CD4-positive, CD25-positive, alpha-beta regulatory T cell (primary cell): ENCODE measurements around the gene ZNF469. TPM values are rescaled to one million over a fixed set of nuclear protein-coding genes. Genes with fewer than 3 reads are reported as not detected.

Experiments used
- ATAC-seq, 2 donors: fragments of 150-1000 bp; cut with Tn5 transposase; one replicate each; pipeline ENCODE4 v1.10.0; 2021; ENCODE audit warnings: low read depth in 2 of 2, moderate number of reproducible peaks in 2 of 2, moderate library complexity in 1 of 2
- DNase-seq, 3 donors: peaks; one replicate each; pipeline versions ENCODE4 v3.0.0 to v3.0.0-alpha.2; 2012 to 2022; ENCODE audit warnings: mixed read lengths in 1 of 3
- H3K27ac ChIP-seq: one replicate; pipeline ENCODE4 v1.7.0; 2013; ENCODE audit warnings: mild to moderate bottlenecking, low read length; ENCODE audit not compliant: insufficient read depth, poor library complexity, severe bottlenecking
- H3K27me3 ChIP-seq: one replicate; pipeline ENCODE4 v1.7.0; 2013; ENCODE audit warnings: low read length; ENCODE audit not compliant: control insufficient read depth, insufficient read depth
- H3K36me3 ChIP-seq: one replicate; pipeline ENCODE4 v1.7.0; 2013; ENCODE audit warnings: mild to moderate bottlenecking, low read length, moderate library complexity; ENCODE audit not compliant: control insufficient read depth, insufficient read depth
- H3K4me1 ChIP-seq: 2 replicates; pipeline ENCODE4 v1.7.0; 2013; ENCODE audit warnings: mild to moderate bottlenecking, low read length; ENCODE audit not compliant: insufficient read depth, control insufficient read depth, poor library complexity, severe bottlenecking
- H3K4me3 ChIP-seq: one replicate; pipeline ENCODE4 v1.7.0; 2013; ENCODE audit warnings: low read depth, mild to moderate bottlenecking, low read length, moderate library complexity
- H3K9me3 ChIP-seq, 2 experiments: 1 replicate in 1 of 2; 2 replicates in 1 of 2; pipeline ENCODE4 v1.7.0; 2013; ENCODE audit warnings: low read length in 2 of 2, mild to moderate bottlenecking in 1 of 2, moderate library complexity in 1 of 2; ENCODE audit not compliant: control insufficient read depth in 2 of 2
- H3K27ac Mint-ChIP-seq, 3 donors: one replicate each; pipeline ENCODE4 v1.8.0; 2020 to 2022; ENCODE audit warnings: mild to moderate bottlenecking in 3 of 3, mixed read lengths in 3 of 3, moderate library complexity in 2 of 3
- H3K27me3 Mint-ChIP-seq: one replicate; pipeline ENCODE4 v1.8.0; 2022; ENCODE audit warnings: mild to moderate bottlenecking, mixed read lengths
- H3K36me3 Mint-ChIP-seq: one replicate; pipeline ENCODE4 v1.8.0; 2020; ENCODE audit warnings: mixed read lengths
- H3K4me1 Mint-ChIP-seq, 4 donors: one replicate each; pipeline ENCODE4 v1.8.0; 2020 to 2022; ENCODE audit warnings: mixed read lengths in 4 of 4, mild to moderate bottlenecking in 1 of 4
- H3K4me3 Mint-ChIP-seq, 4 donors: one replicate each; pipeline ENCODE4 v1.8.0; 2020 to 2022; ENCODE audit warnings: mild to moderate bottlenecking in 4 of 4, mixed read lengths in 4 of 4, moderate library complexity in 3 of 4
- H3K9me3 Mint-ChIP-seq, 7 donors: one replicate each; pipeline ENCODE4 v1.8.0; 2020 to 2022; ENCODE audit warnings: mixed read lengths in 7 of 7, mild to moderate bottlenecking in 3 of 7, moderate library complexity in 2 of 7
- polyA plus RNA-seq, 4 donors: library from polyadenylated mRNA; unstranded; fragments of 300-500 nt; fragmentation: Illumina TruSeq; gene quantifications; one replicate each; pipeline ENCODE4 v1.2.3, GENCODE V29; 2021
- total RNA-seq: library from RNA; stranded (reverse); gene quantifications from one replicate; pipeline ENCODE4 v1.2.3, GENCODE V29; 2022

ZNF469 gene
- total and polyA plus RNA-seq, 5 donors from 2014 or later, result 0.01 to 0.32 (median 0.02) TPM; not detected in 2

- H3K9me3 ChIP-seq, result no peaks in the 10 kb centered on the region
- Mint-ChIP-seq H3K27me3 (no peaks in the 10 kb centered on the region), H3K27ac (no peak overlapping the region), H3K4me1 (peaks cover 0 to 2% (median 1%) of the 10 kb centered on the region in 4 donors), H3K9me3 (peaks cover 0 to 3% (median 0%) of the 10 kb centered on the region in 7 donors), H3K4me3 (no peak overlapping the region), H3K36me3 (no peaks in the 10 kb centered on the region)
- no peak overlapping the region for H3K27ac ChIP-seq
- ATAC-seq, result no peak
- no peaks in the 10 kb centered on the region for H3K36me3 ChIP-seq
- H3K27me3 ChIP-seq, result no peaks in the 10 kb centered on the region
- H3K4me1 ChIP-seq, result no peaks in the 10 kb centered on the region
- DNase-seq, result no peak
- H3K4me3 ChIP-seq, result no peak overlapping the region
Measured at GRCh38 chr16:88354229-88355092, 28.3 kb upstream of the ZNF469 start.

DNA sequence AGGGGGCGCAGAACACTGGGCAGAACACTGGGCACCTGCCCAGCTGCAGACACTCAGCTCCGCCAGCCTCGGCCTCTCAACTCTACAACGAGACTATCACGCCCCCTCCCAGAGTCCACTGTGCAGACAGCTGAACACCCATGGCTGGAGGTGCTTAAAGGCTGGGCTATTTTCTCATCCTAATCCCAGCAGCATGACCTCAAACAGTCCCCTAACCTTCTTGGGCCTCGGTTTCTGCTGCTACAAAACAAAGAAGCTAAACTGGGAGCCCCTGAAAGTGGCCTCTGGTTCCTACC, 27.7 kb upstream of the ZNF469 start:
- H3K9me3 ChIP-seq, result no peaks in the 10 kb centered on the region
- no peak overlapping the region for H3K27ac ChIP-seq
- H3K36me3 ChIP-seq, result no peaks in the 10 kb centered on the region
- H3K4me3 Mint-ChIP-seq, result no peak overlapping the region
- no peaks in the 10 kb centered on the region for H3K4me1 ChIP-seq
- H3K4me1 Mint-ChIP-seq, result no peaks in the 10 kb centered on the region
- DNase-seq, result no peak
- no peaks in the 10 kb centered on the region for H3K36me3 Mint-ChIP-seq
- H3K4me3 ChIP-seq, result no peak overlapping the region
- H3K27me3 ChIP-seq, result no peaks in the 10 kb centered on the region
- H3K27me3 Mint-ChIP-seq, result no peaks in the 10 kb centered on the region
- no peak for ATAC-seq
- no peak overlapping the region for H3K27ac Mint-ChIP-seq
- H3K9me3 Mint-ChIP-seq, result peaks cover 0 to 2% (median 0%) of the 10 kb centered on the region in 7 donors

DNA sequence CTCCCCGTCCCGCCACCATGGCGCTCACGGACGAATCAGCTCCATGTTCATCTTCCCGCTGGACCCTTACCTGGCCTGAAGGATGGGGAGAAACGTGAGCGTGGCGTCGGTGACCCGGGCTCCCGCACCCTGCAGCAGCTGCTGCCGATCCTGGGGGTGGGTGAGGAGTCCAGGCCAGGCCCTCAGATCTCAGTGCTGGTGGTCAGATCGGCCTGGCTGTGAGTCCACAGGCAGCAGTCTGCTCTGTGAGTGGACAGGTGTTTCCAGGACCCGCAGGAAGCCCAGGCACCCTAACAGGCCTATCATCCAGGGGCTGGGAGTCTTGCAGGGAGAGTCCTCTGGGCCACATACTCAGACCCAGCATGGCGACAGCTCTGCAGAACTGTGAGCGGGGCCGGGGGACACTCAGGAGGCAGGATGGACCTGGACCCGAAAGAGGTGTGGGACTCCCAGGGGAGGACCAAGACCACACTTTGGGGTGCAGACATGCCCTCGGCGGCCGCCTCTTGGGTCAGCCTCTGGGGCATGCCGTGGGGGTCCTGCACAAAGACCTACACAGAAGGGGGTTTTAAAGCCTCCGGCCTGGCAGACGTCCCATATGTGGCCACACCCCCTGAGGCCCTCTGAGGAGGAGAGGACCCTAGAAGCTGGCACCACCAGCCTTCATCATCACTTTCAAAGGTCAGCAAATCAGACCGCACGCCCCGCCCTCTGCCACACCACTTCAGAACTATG, 27.2 kb upstream of the ZNF469 start:
- Mint-ChIP-seq H3K27me3 (no peaks in the 10 kb centered on the region), H3K27ac (no peak overlapping the region), H3K4me1 (no peaks in the 10 kb centered on the region), H3K9me3 (peaks cover 0 to 2% (median 0%) of the 10 kb centered on the region in 7 donors), H3K36me3 (no peaks in the 10 kb centered on the region), H3K4me3 (no peak overlapping the region)
- no peaks in the 10 kb centered on the region for H3K9me3 ChIP-seq
- H3K4me3 ChIP-seq, result no peak overlapping the region
- no peaks in the 10 kb centered on the region for H3K36me3 ChIP-seq
- DNase-seq (no peak), ATAC-seq (no peak)
- H3K27ac ChIP-seq, result no peak overlapping the region
- H3K27me3 ChIP-seq, result no peaks in the 10 kb centered on the region
- no peaks in the 10 kb centered on the region for H3K4me1 ChIP-seq

DNA sequence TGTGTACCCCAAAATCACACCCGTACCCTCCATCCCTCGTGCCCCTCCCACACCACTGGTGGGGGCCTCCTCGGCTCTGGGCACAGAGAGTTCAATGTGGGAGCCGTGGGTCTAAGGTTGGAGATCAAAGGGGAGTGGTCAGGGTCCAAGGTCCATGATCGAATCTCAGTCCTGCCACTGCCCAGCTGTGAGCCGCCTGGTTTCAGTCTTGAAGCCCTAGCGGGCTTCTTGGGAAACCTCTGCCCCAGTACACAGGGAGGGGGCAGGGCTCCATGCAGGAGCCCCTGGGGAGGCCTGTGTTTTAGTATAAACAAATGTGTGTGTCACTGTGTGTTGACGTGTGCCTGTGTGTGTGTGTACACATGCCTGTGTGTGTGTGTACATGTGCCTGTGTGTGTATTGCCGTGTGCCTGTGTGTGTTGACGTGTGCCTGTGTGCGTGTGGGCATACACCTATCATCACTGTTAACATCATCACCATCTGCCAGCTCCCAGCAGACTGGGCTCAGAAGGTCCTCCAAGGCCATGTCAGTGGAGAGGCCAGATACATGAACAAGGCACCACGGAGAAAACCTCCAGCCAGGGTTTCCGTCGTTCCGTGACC, 26.5 kb upstream of the ZNF469 start:
- H3K9me3 ChIP-seq, result no peaks in the 10 kb centered on the region
- no peak for ATAC-seq
- H3K4me3 ChIP-seq, result no peak overlapping the region
- no peaks in the 10 kb centered on the region for H3K4me1 ChIP-seq
- Mint-ChIP-seq H3K4me1 (no peaks in the 10 kb centered on the region), H3K9me3 (peaks cover 0 to 2% (median 0%) of the 10 kb centered on the region in 7 donors), H3K4me3 (no peak overlapping the region), H3K27me3 (no peaks in the 10 kb centered on the region), H3K27ac (no peak overlapping the region), H3K36me3 (no peaks in the 10 kb centered on the region)
- H3K27me3 ChIP-seq, result no peaks in the 10 kb centered on the region
- DNase-seq, result no peak
- H3K36me3 ChIP-seq, result no peaks in the 10 kb centered on the region
- no peak overlapping the region for H3K27ac ChIP-seq

DNA sequence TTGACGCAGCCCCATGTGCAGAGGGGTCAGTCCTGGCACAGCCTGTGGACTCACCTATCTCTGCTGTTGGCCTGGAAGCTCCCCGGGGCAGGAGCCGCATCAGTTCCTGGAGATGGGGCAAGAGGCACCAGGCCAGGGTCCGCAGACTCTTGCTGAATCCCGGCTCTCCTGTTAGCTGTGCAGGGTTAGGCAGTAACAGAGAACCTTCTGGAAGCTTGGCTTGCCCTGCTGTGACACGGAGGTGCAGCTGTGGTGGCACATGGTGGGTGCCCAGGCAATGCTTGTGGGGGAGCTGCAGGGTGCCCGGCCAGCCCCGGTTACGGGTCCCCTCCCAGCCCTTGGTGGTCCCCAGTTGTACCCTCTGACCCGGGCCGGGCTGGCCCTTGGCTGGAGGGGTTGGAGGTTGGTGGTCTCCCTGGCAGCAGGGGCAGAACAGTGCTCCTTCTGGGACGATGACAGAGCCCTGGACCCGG, 26.0 kb upstream of the ZNF469 start:
- no peaks in the 10 kb centered on the region for H3K27me3 ChIP-seq
- no peak overlapping the region for H3K4me3 ChIP-seq
- no peak overlapping the region for H3K27ac ChIP-seq
- peaks cover 5% of the 10 kb centered on the region for H3K27me3 Mint-ChIP-seq
- H3K9me3 ChIP-seq, result no peaks in the 10 kb centered on the region
- H3K9me3 Mint-ChIP-seq, result peaks cover 0 to 2% (median 0%) of the 10 kb centered on the region in 7 donors
- no peak overlapping the region for H3K27ac Mint-ChIP-seq
- no peaks in the 10 kb centered on the region for H3K4me1 ChIP-seq
- ATAC-seq (no peak), DNase-seq (no peak)
- no peaks in the 10 kb centered on the region for H3K36me3 ChIP-seq
- H3K4me3 Mint-ChIP-seq, result no peak overlapping the region
- H3K4me1 Mint-ChIP-seq, result no peaks in the 10 kb centered on the region
- H3K36me3 Mint-ChIP-seq, result no peaks in the 10 kb centered on the region

- Mint-ChIP-seq H3K4me1 (no peaks in the 10 kb centered on the region), H3K9me3 (peaks cover 0 to 8% (median 0%) of the 10 kb centered on the region in 7 donors), H3K36me3 (no peaks in the 10 kb centered on the region), H3K27me3 (peaks cover 10% of the 10 kb centered on the region), H3K4me3 (no peak overlapping the region), H3K27ac (peak overlapping the region in 1 of 3 donors; percentile 74)
- H3K27ac ChIP-seq, result no peak overlapping the region
- H3K4me3 ChIP-seq, result no peak overlapping the region
- H3K4me1 ChIP-seq, result no peaks in the 10 kb centered on the region
- peaks cover 0 to 6% of the 10 kb centered on the region in 2 experiments for H3K9me3 ChIP-seq
- no peaks in the 10 kb centered on the region for H3K27me3 ChIP-seq
- no peak for DNase-seq
- no peak for ATAC-seq
- no peaks in the 10 kb centered on the region for H3K36me3 ChIP-seq
Measured at GRCh38 chr16:88357317-88358022, 25.3 kb upstream of the ZNF469 start.

- Mint-ChIP-seq H3K9me3 (peaks cover 0 to 10% (median 0%) of the 10 kb centered on the region in 7 donors), H3K36me3 (no peaks in the 10 kb centered on the region), H3K4me1 (no peaks in the 10 kb centered on the region), H3K27me3 (peaks cover 13% of the 10 kb centered on the region), H3K27ac (no peak overlapping the region), H3K4me3 (no peak overlapping the region)
- H3K27me3 ChIP-seq, result no peaks in the 10 kb centered on the region
- no peak overlapping the region for H3K27ac ChIP-seq
- ATAC-seq (no peak), DNase-seq (no peak)
- peaks cover 3 to 8% of the 10 kb centered on the region in 2 experiments for H3K9me3 ChIP-seq
- no peak overlapping the region for H3K4me3 ChIP-seq
- no peaks in the 10 kb centered on the region for H3K4me1 ChIP-seq
- no peaks in the 10 kb centered on the region for H3K36me3 ChIP-seq
Measured at GRCh38 chr16:88358023-88358420, 24.7 kb upstream of the ZNF469 start.
